Measurements from ENCODE around the gene UPF2.

GRCh38 chr10:11902646-11903045 lies 140.0 kb downstream of the UPF2 start:
- no peak for TF ChIP-seq CTCF (IDR thresholded peaks at IDR 0.05; ENCODE audit: low read depth, low read length, missing input control)
- no peak for TF ChIP-seq REST (IDR thresholded peaks at IDR 0.05)
- TF ChIP-seq, protein P1, sequence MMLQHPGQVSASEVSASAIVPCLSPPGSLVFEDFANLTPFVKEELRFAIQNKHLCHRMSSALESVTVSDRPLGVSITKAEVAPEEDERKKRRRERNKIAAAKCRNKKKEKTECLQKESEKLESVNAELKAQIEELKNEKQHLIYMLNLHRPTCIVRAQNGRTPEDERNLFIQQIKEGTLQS (IDR thresholded peaks at IDR 0.05), result no peak
- no peak for TF ChIP-seq TAF1 (conservative IDR thresholded peaks at IDR 0.05)
- no peak for TF ChIP-seq GABPA (IDR thresholded peaks at IDR 0.05 in 1 of 2, conservative IDR thresholded peaks at IDR 0.05 in 1 of 2)
- TF ChIP-seq JUND (IDR thresholded peaks at IDR 0.05), result no peak
- no peak for TF ChIP-seq MAX (IDR thresholded peaks at IDR 0.05)
